Epithelial cell of proximal tubule (primary cell): ENCODE measurements around the gene PTCH1. TPM values are rescaled to one million over a fixed set of nuclear protein-coding genes. Genes with fewer than 3 reads are reported as not detected.
A peak's percentile ranks its signal among the peaks of the same experiment; 100 is the strongest.

Source experiments
- DNase-seq: peaks from one replicate; pipeline ENCODE4 v3.0.0-alpha.2; 2011; ENCODE audit warnings: low read depth
- H3K4me3 ChIP-seq: 2 replicates; pipeline ENCODE4 v1.5.1; 2011; ENCODE audit warnings: low read depth, mild to moderate bottlenecking, low read length
- total RNA-seq: library from RNA; depleted of rRNA; stranded (reverse); fragments of >200 nt; gene quantifications from 2 replicates; pipeline ENCODE4 v1.2.3, GENCODE V29; 2015
- TF ChIP-seq, protein P1 (sequence below): conservative IDR thresholded peaks from 2 replicates; pipeline ENCODE4 v1.5.1; 2012; ENCODE audit warnings: low read depth, mild to moderate bottlenecking, low read length

PTCH1 gene
- total RNA-seq, 1 donor from 2014 or later: 3.5 TPM

DNA sequence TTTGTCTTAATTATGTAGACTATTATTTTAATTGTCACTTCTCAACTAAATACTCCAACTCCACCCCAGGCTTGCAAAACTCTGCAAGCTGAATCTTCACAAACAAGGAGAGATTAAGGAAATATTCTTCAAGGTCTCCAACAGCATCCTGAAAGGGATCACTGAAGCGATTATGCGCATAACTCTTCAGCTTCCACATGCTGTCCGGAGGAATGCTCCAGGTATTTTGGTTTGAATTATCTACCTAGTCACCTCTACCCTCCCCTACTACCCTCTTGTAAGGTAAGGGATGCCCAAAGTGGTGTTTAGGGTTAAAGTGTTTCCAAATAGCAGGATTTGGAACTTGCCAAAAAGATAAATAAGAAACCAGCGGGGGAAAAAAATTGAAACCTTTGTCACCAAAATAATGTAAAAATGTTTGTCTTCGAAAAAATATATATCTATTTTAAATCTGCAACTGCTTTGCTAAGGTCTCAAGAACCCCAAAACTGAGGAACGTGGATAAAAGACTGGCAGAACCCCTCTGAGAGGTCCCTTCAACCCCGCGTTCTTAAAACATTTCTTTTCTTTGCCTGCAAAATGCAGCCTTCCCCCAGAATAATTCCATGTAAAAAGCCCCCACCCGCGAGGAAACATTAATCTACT, 11.6 kb downstream of the PTCH1 start:
- TF ChIP-seq, protein P1, sequence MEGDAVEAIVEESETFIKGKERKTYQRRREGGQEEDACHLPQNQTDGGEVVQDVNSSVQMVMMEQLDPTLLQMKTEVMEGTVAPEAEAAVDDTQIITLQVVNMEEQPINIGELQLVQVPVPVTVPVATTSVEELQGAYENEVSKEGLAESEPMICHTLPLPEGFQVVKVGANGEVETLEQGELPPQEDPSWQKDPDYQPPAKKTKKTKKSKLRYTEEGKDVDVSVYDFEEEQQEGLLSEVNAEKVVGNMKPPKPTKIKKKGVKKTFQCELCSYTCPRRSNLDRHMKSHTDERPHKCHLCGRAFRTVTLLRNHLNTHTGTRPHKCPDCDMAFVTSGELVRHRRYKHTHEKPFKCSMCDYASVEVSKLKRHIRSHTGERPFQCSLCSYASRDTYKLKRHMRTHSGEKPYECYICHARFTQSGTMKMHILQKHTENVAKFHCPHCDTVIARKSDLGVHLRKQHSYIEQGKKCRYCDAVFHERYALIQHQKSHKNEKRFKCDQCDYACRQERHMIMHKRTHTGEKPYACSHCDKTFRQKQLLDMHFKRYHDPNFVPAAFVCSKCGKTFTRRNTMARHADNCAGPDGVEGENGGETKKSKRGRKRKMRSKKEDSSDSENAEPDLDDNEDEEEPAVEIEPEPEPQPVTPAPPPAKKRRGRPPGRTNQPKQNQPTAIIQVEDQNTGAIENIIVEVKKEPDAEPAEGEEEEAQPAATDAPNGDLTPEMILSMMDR: no peak
- no peak for DNase-seq
- peak overlapping the region; percentile 89 for H3K4me3 ChIP-seq

DNA sequence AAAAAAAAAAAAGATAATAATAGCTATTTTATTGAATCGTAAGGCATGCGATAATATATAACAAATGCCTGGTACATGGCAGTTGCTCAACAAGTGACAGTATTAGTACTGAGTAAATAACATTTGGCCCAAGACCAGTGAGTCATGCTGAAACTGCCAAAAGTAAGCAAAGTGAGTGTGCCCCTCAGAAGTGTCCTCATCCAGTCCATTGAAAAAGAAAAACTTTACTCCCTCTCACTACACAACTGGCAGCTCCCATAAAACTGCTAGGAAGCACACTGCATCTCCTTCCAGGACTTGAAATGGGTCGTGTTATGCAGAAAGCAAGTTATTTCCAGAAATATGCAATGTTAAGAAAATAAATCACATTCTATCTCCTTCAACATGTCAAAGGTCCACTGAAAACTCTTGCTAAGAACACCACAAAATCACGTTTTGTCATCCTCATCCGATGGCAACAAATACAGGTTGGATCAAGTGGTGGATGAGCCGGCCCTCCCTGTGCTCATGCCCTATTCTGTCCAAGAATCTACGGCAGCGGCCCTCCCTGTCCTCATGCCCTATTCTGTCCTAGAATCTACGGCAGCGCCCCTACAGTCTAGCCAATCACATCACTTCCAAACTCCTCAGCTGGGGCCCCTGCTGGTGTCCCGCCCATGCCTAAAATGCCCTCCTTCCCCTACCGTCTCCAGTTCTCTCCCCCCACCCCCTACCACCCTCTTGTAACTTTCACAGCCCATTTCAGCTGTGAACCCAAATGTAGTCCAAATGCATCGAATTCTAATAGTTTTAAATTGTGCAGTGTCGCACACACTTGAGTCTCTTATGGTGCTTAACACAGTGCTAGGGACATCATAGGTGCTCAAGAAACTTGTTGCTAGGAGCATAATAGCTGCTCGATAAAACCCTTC, 12.5 kb downstream of the PTCH1 start:
- no peak overlapping the region for H3K4me3 ChIP-seq
- TF ChIP-seq, protein P1: no peak
- no peak for DNase-seq

DNA sequence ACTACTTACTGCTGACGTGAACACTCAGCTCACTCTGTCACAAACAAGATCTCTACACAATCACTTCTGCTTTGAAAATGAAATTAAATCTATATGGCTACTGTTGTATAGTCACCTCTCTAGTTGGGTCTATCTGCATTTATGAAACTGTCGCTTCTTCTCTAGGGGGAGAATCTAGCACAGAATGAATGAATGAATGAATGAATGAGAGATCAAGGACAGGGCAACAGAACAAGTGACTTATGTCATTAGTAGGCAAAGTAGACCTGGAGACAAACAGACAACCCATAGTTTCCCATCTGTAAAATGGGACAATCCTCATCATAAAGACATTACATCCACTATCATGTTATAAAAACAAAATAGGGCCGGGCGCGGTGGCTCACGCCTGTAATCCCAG, 13.4 kb downstream of the PTCH1 start:
- no peak for DNase-seq
- no peak overlapping the region for H3K4me3 ChIP-seq
- TF ChIP-seq, protein P1: no peak

DNA sequence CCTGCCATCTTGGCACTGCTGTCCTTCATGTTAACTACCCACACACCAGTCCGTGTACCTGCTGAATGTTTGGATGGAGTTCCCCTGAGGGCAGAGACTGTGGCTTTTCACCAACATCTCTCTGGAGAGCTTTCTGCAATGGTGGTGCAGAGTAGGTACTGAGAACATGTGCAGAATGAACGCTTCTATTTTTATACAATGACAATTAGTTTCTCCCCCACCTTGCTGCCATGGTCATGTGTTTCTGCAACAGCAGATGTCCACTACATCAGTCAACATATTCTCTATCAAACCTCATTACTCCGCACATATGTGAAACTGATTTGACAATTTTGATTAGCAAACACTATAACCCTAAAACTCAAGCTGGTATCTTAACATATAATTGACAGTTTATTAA, 14.5 kb downstream of the PTCH1 start:
- no peak for DNase-seq
- TF ChIP-seq, protein P1: no peak
- no peak overlapping the region for H3K4me3 ChIP-seq

DNA sequence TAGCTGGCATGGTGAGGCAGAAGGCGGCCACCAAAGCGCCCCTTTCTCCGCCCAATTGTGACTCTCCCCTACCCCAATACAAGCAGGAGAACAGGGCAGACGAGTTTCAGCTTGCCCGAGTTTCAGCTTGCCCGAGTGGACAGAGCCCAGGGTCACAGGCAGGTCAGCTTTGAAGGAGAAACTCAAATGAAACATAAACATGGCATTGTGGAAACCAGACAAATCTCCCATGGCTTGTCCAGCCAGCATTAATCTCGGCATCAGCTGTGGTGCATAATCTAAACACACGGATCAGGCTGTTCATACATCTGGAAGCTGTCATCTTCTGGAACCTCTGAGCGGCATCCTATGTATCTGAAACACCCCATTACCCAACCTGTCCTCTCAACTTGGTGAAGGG, 16.9 kb downstream of the PTCH1 start:
- DNase-seq: no peak
- TF ChIP-seq, protein P1: no peak
- H3K4me3 ChIP-seq: no peak overlapping the region

DNA sequence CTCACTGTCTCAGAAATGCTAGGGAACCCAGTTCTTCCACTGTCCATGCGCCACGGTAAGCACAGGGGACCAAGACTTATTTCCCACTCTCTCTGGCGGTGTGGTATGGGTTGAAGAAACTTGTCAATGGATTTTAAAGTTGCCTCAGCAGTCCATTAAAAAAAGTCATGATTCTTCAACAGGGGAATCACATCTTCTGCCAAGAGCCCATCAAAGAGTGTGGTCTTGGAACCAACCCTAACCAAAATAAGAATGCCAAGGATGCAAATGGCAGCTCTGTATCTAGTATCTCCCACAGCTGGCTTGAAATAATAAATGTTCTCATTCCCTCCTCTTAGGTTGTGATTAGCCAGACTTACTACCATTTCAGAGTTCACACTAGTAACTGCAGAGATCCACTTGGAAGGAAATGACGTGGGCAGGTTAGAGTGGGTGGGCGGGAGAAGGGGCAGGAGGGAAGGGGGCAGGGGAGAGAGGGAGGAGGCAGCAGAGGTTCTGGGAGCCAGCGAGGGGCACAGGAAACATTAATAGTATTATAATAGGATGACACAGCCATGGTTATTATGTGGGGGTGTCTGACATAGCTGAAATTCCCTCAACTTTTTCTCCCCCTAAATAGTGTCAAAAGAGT, 17.6 kb downstream of the PTCH1 start:
- no peak for DNase-seq
- TF ChIP-seq, protein P1: no peak
- H3K4me3 ChIP-seq: no peak overlapping the region
